OCI-LY3 (cell line): ENCODE measurements around the gene SLC38A2.

Experiments used
- EZH2phosphoT487 ChIP-seq: fragments of 200-600 bp; shearing (Covaris generic); IDR thresholded peaks from 2 replicates; pipeline ENCODE4 v1.6.1; 2018; ENCODE audit warnings: antibody characterized with exemption, mixed run types, low read depth
- TF ChIP-seq, protein P1 (sequence below): fragments of 200-600, 300-600 bp; sonication (generic); IDR thresholded peaks from 2 replicates; pipeline ENCODE4 v1.5.1; 2014; ENCODE audit warnings: antibody characterized with exemption, low read length, low read depth

DNA sequence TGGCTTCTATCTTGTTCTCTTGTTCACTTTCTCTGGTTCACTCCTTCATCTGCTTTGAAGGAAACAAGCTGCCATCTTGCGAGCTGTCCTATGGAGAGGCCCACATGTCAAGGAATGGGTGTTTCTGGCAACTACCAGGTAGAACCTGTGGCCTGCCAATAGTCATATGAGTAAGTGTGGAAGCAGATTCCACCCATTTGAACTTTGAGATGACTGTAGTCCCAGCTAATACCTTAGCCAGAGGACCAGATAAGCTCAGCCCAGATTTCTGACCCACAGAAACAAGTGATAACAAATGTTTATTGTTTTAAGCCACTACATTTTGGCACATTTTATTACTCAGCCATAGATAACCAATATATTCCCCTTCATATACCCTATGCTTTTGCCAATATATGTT, 4.0 kb upstream of the SLC38A2 start:
- TF ChIP-seq, protein P1, sequence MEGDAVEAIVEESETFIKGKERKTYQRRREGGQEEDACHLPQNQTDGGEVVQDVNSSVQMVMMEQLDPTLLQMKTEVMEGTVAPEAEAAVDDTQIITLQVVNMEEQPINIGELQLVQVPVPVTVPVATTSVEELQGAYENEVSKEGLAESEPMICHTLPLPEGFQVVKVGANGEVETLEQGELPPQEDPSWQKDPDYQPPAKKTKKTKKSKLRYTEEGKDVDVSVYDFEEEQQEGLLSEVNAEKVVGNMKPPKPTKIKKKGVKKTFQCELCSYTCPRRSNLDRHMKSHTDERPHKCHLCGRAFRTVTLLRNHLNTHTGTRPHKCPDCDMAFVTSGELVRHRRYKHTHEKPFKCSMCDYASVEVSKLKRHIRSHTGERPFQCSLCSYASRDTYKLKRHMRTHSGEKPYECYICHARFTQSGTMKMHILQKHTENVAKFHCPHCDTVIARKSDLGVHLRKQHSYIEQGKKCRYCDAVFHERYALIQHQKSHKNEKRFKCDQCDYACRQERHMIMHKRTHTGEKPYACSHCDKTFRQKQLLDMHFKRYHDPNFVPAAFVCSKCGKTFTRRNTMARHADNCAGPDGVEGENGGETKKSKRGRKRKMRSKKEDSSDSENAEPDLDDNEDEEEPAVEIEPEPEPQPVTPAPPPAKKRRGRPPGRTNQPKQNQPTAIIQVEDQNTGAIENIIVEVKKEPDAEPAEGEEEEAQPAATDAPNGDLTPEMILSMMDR = no peak
- TF ChIP-seq EZH2phosphoT487 = no peak
